ENCODE data around the gene OR13C8.

DNA sequence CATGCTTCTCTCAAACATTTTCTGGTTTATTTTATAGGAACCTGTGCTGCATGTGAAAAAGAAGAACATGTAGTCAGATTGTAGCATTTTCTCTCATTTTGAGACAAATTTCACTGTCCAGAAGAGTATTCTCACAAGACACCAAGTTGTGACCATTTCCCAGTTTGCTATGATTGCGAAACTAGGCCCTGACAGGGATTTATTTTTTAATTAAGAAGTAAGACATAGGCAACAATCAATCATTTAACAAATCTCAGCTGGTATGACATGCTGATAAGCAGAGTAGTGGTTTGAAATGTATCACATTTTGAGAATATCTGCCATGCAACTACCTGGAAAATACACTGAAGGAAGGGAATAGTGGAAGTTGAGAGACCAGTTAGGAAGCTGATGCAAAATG, 11.6 kb downstream of the OR13C8 start:
- TF ChIP-seq, protein P1, sequence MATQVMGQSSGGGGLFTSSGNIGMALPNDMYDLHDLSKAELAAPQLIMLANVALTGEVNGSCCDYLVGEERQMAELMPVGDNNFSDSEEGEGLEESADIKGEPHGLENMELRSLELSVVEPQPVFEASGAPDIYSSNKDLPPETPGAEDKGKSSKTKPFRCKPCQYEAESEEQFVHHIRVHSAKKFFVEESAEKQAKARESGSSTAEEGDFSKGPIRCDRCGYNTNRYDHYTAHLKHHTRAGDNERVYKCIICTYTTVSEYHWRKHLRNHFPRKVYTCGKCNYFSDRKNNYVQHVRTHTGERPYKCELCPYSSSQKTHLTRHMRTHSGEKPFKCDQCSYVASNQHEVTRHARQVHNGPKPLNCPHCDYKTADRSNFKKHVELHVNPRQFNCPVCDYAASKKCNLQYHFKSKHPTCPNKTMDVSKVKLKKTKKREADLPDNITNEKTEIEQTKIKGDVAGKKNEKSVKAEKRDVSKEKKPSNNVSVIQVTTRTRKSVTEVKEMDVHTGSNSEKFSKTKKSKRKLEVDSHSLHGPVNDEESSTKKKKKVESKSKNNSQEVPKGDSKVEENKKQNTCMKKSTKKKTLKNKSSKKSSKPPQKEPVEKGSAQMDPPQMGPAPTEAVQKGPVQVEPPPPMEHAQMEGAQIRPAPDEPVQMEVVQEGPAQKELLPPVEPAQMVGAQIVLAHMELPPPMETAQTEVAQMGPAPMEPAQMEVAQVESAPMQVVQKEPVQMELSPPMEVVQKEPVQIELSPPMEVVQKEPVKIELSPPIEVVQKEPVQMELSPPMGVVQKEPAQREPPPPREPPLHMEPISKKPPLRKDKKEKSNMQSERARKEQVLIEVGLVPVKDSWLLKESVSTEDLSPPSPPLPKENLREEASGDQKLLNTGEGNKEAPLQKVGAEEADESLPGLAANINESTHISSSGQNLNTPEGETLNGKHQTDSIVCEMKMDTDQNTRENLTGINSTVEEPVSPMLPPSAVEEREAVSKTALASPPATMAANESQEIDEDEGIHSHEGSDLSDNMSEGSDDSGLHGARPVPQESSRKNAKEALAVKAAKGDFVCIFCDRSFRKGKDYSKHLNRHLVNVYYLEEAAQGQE (IDR thresholded peaks at IDR 0.05; ENCODE audit: unreplicated experiment) = no peak
- TF ChIP-seq ZNF114 (CRISPR knock-in tag; IDR thresholded peaks at IDR 0.05) (no peak), EZH2 (IDR thresholded peaks at IDR 0.05; ENCODE audit: low read depth, unreplicated experiment) (no peak), EZH2phosphoT487 (IDR thresholded peaks at IDR 0.05; ENCODE audit: unreplicated experiment) (no peak), POLR2AphosphoS5 (IDR thresholded peaks at IDR 0.05; ENCODE audit: low read depth) (no peak), CREB1 (CRISPR knock-in tag; IDR thresholded peaks at IDR 0.05; ENCODE audit: low read depth) (no peak), ZNF331 (CRISPR knock-in tag; IDR thresholded peaks at IDR 0.05; ENCODE audit: low read depth) (no peak), STAT1 (IDR thresholded peaks at IDR 0.05; ENCODE audit: unreplicated experiment) (no peak), JUNB (IDR thresholded peaks at IDR 0.05; ENCODE audit: unreplicated experiment) (no peak)
- TF ChIP-seq, protein P2, sequence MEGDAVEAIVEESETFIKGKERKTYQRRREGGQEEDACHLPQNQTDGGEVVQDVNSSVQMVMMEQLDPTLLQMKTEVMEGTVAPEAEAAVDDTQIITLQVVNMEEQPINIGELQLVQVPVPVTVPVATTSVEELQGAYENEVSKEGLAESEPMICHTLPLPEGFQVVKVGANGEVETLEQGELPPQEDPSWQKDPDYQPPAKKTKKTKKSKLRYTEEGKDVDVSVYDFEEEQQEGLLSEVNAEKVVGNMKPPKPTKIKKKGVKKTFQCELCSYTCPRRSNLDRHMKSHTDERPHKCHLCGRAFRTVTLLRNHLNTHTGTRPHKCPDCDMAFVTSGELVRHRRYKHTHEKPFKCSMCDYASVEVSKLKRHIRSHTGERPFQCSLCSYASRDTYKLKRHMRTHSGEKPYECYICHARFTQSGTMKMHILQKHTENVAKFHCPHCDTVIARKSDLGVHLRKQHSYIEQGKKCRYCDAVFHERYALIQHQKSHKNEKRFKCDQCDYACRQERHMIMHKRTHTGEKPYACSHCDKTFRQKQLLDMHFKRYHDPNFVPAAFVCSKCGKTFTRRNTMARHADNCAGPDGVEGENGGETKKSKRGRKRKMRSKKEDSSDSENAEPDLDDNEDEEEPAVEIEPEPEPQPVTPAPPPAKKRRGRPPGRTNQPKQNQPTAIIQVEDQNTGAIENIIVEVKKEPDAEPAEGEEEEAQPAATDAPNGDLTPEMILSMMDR (conservative IDR thresholded peaks at IDR 0.05; ENCODE audit: low read depth in 2 of 2) = no peak
- TF ChIP-seq, protein P3, sequence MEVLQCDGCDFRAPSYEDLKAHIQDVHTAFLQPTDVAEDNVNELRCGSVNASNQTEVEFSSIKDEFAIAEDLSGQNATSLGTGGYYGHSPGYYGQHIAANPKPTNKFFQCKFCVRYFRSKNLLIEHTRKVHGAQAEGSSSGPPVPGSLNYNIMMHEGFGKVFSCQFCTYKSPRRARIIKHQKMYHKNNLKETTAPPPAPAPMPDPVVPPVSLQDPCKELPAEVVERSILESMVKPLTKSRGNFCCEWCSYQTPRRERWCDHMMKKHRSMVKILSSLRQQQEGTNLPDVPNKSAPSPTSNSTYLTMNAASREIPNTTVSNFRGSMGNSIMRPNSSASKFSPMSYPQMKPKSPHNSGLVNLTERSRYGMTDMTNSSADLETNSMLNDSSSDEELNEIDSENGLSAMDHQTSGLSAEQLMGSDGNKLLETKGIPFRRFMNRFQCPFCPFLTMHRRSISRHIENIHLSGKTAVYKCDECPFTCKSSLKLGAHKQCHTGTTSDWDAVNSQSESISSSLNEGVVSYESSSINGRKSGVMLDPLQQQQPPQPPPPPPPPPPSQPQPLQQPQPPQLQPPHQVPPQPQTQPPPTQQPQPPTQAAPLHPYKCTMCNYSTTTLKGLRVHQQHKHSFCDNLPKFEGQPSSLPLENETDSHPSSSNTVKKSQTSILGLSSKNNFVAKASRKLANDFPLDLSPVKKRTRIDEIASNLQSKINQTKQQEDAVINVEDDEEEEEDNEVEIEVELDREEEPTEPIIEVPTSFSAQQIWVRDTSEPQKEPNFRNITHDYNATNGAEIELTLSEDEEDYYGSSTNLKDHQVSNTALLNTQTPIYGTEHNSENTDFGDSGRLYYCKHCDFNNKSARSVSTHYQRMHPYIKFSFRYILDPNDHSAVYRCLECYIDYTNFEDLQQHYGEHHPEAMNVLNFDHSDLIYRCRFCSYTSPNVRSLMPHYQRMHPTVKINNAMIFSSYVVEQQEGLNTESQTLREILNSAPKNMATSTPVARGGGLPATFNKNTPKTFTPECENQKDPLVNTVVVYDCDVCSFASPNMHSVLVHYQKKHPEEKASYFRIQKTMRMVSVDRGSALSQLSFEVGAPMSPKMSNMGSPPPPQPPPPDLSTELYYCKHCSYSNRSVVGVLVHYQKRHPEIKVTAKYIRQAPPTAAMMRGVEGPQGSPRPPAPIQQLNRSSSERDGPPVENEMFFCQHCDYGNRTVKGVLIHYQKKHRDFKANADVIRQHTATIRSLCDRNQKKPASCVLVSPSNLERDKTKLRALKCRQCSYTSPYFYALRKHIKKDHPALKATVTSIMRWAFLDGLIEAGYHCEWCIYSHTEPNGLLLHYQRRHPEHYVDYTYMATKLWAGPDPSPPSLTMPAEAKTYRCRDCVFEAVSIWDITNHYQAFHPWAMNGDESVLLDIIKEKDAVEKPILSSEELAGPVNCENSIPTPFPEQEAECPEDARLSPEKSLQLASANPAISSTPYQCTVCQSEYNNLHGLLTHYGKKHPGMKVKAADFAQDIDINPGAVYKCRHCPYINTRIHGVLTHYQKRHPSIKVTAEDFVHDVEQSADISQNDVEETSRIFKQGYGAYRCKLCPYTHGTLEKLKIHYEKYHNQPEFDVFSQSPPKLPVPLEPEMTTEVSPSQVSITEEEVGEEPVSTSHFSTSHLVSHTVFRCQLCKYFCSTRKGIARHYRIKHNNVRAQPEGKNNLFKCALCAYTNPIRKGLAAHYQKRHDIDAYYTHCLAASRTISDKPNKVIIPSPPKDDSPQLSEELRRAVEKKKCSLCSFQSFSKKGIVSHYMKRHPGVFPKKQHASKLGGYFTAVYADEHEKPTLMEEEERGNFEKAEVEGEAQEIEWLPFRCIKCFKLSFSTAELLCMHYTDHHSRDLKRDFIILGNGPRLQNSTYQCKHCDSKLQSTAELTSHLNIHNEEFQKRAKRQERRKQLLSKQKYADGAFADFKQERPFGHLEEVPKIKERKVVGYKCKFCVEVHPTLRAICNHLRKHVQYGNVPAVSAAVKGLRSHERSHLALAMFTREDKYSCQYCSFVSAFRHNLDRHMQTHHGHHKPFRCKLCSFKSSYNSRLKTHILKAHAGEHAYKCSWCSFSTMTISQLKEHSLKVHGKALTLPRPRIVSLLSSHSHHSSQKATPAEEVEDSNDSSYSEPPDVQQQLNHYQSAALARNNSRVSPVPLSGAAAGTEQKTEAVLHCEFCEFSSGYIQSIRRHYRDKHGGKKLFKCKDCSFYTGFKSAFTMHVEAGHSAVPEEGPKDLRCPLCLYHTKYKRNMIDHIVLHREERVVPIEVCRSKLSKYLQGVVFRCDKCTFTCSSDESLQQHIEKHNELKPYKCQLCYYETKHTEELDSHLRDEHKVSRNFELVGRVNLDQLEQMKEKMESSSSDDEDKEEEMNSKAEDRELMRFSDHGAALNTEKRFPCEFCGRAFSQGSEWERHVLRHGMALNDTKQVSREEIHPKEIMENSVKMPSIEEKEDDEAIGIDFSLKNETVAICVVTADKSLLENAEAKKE (CRISPR knock-in tag; IDR thresholded peaks at IDR 0.05) = no peak
- TF ChIP-seq, protein P4, sequence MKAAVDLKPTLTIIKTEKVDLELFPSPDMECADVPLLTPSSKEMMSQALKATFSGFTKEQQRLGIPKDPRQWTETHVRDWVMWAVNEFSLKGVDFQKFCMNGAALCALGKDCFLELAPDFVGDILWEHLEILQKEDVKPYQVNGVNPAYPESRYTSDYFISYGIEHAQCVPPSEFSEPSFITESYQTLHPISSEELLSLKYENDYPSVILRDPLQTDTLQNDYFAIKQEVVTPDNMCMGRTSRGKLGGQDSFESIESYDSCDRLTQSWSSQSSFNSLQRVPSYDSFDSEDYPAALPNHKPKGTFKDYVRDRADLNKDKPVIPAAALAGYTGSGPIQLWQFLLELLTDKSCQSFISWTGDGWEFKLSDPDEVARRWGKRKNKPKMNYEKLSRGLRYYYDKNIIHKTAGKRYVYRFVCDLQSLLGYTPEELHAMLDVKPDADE (IDR thresholded peaks at IDR 0.05) = no peak
